SU-DHL-6 (cell line): ENCODE data around the gene SLC8A1.

Source experiments
- H2AFZ ChIP-seq: fragments of 200-600 bp; sonication (generic); 2 replicates; pipeline ENCODE4 v1.6.1; 2014; ENCODE audit warnings: low read depth, mild to moderate bottlenecking, moderate library complexity, mixed read lengths, antibody characterized with exemption, low read length; ENCODE audit not compliant: severe bottlenecking
- H3F3A ChIP-seq: fragments of 200-600 bp; shearing (Covaris generic); 2 replicates; pipeline ENCODE4 v1.6.0; 2016; ENCODE audit warnings: antibody characterized with exemption, mild to moderate bottlenecking; ENCODE audit not compliant: insufficient read depth
- H3K27ac ChIP-seq: fragments of 200-600 bp; sonication (generic); 2 replicates; pipeline ENCODE4 v1.5.1; 2016; ENCODE audit warnings: low read depth, mild to moderate bottlenecking, low read length, moderate library complexity, mixed read lengths
- H3K27me3 ChIP-seq: fragments of 200-600 bp; sonication (generic), shearing (Covaris generic); 2 replicates; pipeline ENCODE4 v1.6.0; 2014; ENCODE audit warnings: mild to moderate bottlenecking, low read length
- H3K36me3 ChIP-seq: fragments of 200-600 bp; sonication (generic); 2 replicates; pipeline ENCODE4 v1.6.1; 2014; ENCODE audit warnings: mild to moderate bottlenecking, low read length, mixed read lengths
- H3K4me2 ChIP-seq: fragments of 300-600, 200-600 bp; shearing (Covaris generic), sonication (generic); 2 replicates; pipeline ENCODE4 v1.6.0; 2014; ENCODE audit warnings: low read length, low read depth, mild to moderate bottlenecking; ENCODE audit not compliant: poor library complexity, severe bottlenecking
- H3K4me3 ChIP-seq: fragments of 200-600 bp; sonication (generic); 2 replicates; pipeline ENCODE4 v1.5.1; 2014; ENCODE audit warnings: antibody characterized with exemption, low read length, mild to moderate bottlenecking, mixed read lengths; ENCODE audit not compliant: insufficient read depth, poor library complexity, severe bottlenecking
- H3K79me2 ChIP-seq: fragments of 200-600 bp; sonication (generic); 2 replicates; pipeline ENCODE4 v1.6.1; 2014; ENCODE audit warnings: mild to moderate bottlenecking, low read length, moderate library complexity; ENCODE audit not compliant: insufficient read depth
- H3K9ac ChIP-seq: fragments of 200-600 bp; sonication (generic); 2 replicates; pipeline ENCODE4 v1.7.0; 2014; ENCODE audit warnings: mild to moderate bottlenecking, low read length
- H3K9me2 ChIP-seq: fragments of 200-600 bp; sonication (generic); replicated peaks from 2 replicates; pipeline ENCODE4 v1.6.1; 2014; ENCODE audit warnings: low read length; ENCODE audit not compliant: insufficient read depth
- H3K9me3 ChIP-seq: fragments of 200-600 bp; sonication (generic); 2 replicates; pipeline ENCODE4 v1.6.1; 2014; ENCODE audit warnings: low read length, mixed read lengths; ENCODE audit not compliant: insufficient read depth
- H4K20me1 ChIP-seq: fragments of 200-600 bp; sonication (generic); 2 replicates; pipeline ENCODE4 v1.6.1; 2014; ENCODE audit warnings: low read depth, mild to moderate bottlenecking, antibody characterized with exemption, low read length, moderate library complexity, mixed read lengths
- EZH2phosphoT487 ChIP-seq: fragments of 200-600 bp; sonication (generic), shearing (Covaris generic); conservative IDR thresholded peaks from 2 replicates; pipeline ENCODE4 v1.6.1; 2018; ENCODE audit warnings: mild to moderate bottlenecking, antibody characterized with exemption, low read length, moderate library complexity, mixed read lengths
- TF ChIP-seq, protein P1 (sequence below): fragments of 200-600 bp; sonication (generic); IDR thresholded peaks from one replicate; pipeline ENCODE4 v1.5.1; 2017; ENCODE audit warnings: antibody characterized with exemption, mild to moderate bottlenecking, low read length, moderate library complexity; ENCODE audit not compliant: insufficient read depth, poor library complexity, severe bottlenecking

The SLC8A1 gene

DNA sequence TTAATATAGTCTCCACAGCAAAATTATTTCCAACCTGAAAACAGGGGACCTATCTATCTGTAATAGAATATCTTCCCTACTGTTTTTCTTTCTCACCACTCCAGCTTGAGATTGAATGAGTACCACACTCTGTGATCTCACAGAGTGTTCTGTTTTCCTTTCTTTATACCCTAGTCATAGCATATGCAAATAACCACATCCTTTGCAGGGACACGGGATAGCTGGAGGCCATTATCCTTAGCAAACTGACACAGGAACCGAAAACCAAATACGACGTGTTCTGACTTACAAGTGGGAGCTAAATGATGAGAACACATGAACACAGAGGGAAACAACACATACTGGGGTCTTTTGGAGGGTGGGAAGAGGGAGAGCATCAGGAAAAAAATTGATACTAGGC lies 224.7 kb downstream of the SLC8A1 start:
- no peak overlapping the region for H3K4me3 ChIP-seq
- no peaks in the 10 kb centered on the region for H3K36me3 ChIP-seq
- H4K20me1 ChIP-seq = no peaks in the 10 kb centered on the region
- H3K27me3 ChIP-seq = no peaks in the 10 kb centered on the region
- no peaks in the 10 kb centered on the region for H3K9me3 ChIP-seq
- H3K9me2 ChIP-seq = no peaks in the 10 kb centered on the region
- no peak overlapping the region for H3K27ac ChIP-seq
- H3K4me2 ChIP-seq = no peak overlapping the region
- H2AFZ ChIP-seq = no peak overlapping the region
- no peak for TF ChIP-seq EZH2phosphoT487
- TF ChIP-seq, protein P1, sequence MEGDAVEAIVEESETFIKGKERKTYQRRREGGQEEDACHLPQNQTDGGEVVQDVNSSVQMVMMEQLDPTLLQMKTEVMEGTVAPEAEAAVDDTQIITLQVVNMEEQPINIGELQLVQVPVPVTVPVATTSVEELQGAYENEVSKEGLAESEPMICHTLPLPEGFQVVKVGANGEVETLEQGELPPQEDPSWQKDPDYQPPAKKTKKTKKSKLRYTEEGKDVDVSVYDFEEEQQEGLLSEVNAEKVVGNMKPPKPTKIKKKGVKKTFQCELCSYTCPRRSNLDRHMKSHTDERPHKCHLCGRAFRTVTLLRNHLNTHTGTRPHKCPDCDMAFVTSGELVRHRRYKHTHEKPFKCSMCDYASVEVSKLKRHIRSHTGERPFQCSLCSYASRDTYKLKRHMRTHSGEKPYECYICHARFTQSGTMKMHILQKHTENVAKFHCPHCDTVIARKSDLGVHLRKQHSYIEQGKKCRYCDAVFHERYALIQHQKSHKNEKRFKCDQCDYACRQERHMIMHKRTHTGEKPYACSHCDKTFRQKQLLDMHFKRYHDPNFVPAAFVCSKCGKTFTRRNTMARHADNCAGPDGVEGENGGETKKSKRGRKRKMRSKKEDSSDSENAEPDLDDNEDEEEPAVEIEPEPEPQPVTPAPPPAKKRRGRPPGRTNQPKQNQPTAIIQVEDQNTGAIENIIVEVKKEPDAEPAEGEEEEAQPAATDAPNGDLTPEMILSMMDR = no peak
- H3K9ac ChIP-seq = no peak overlapping the region
- H3F3A ChIP-seq = no peaks in the 10 kb centered on the region
- no peaks in the 10 kb centered on the region for H3K79me2 ChIP-seq

DNA sequence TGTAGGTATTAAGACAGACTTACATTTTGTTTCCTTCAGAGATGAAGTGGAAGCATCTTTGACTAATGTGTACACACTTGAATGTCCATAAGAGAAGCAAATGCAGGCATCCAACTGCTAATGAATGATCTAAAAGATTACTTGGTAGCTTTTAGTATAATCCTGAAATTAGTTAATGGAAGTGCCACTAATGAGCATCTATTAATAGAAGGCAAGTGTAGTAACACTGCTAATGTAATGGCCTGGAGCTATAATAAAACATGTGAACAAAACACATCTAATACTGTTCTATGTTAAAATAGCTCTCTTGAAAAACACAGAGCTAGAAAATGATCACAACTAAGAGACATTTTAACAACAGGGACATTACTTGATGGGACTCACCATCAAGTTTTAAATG lies 225.3 kb downstream of the SLC8A1 start:
- Histone ChIP-seq H4K20me1 (no peaks in the 10 kb centered on the region), H3K36me3 (no peaks in the 10 kb centered on the region), H2AFZ (no peak overlapping the region), H3K9me3 (no peaks in the 10 kb centered on the region), H3K27ac (no peak overlapping the region), H3K27me3 (no peaks in the 10 kb centered on the region), H3F3A (no peaks in the 10 kb centered on the region), H3K79me2 (no peaks in the 10 kb centered on the region), H3K9me2 (no peaks in the 10 kb centered on the region), H3K4me2 (no peak overlapping the region), H3K9ac (no peak overlapping the region), H3K4me3 (no peak overlapping the region)
- TF ChIP-seq, protein P1 = no peak
- no peak for TF ChIP-seq EZH2phosphoT487

DNA sequence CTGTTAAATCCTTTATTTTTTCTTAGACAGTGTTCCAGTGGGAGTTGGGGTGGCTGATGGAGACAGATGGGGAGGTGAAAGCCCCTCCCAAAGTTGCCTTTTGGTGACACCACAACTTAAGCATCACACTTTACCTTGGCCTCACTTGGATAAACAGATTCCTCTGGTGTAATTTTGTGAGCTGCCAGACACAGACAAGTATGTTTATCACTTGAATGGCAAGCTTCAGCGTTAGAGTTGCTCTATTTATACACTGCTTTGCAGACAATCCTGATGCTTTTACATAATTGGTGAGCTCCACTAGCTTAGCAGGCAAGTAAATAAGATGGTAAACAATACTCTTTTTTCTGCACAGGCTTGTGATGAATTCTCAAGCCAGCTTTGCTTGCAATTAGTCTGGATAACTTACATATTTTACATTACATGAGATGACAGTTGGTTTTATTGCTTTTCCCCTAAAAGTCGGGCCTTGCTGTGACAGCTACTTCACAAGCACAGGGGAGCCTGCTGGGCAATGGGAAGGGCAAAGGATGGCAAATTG lies 226.2 kb downstream of the SLC8A1 start:
- Histone ChIP-seq H3K4me2 (no peak overlapping the region), H3K9me2 (no peaks in the 10 kb centered on the region), H3K9ac (no peak overlapping the region), H3K27me3 (no peaks in the 10 kb centered on the region), H4K20me1 (no peaks in the 10 kb centered on the region), H3K4me3 (no peak overlapping the region), H3K36me3 (no peaks in the 10 kb centered on the region), H3K27ac (no peak overlapping the region), H3F3A (no peaks in the 10 kb centered on the region), H2AFZ (no peak overlapping the region), H3K79me2 (no peaks in the 10 kb centered on the region), H3K9me3 (no peaks in the 10 kb centered on the region)
- no peak for TF ChIP-seq EZH2phosphoT487
- TF ChIP-seq, protein P1 = no peak
